Ramos (cell line): Measurements from ENCODE around the gene CNOT4.

Source experiments
- in situ Hi-C: fragments of 300-500 bp; cut with MboI; formaldehyde crosslinking; loops from one replicate; pipeline ENCODE4 v1.14.3; 2022; ENCODE audit warnings: low sequenced_read_pairs; ENCODE audit not compliant: unreplicated experiment

Gene CNOT4

GRCh38 chr7:135509839-135510591, at the start of gene CNOT4:
CNOT4 (minus strand) TSS chr7:135510102; CDS start chr7:135438331, 71,771 bp downstream.
- in situ Hi-C loops, result loop anchor here (5.0 kb wide), 1 partner anchor 47 kb away; the partner anchor contains the start of gene NUP205

- in situ Hi-C loops, result loop anchor here (5.0 kb wide), 1 partner anchor 47 kb away; the partner anchor contains the start of gene CNOT4
Observed at GRCh38 chr7:135558881-135559280, 49.0 kb upstream of the CNOT4 start.

GRCh38 chr7:135558337-135558767, 48.5 kb upstream of the CNOT4 start:
- in situ Hi-C loops, result loop anchor here (5.0 kb wide), 1 partner anchor 46 kb away; the partner anchor contains the start of gene CNOT4

DNA sequence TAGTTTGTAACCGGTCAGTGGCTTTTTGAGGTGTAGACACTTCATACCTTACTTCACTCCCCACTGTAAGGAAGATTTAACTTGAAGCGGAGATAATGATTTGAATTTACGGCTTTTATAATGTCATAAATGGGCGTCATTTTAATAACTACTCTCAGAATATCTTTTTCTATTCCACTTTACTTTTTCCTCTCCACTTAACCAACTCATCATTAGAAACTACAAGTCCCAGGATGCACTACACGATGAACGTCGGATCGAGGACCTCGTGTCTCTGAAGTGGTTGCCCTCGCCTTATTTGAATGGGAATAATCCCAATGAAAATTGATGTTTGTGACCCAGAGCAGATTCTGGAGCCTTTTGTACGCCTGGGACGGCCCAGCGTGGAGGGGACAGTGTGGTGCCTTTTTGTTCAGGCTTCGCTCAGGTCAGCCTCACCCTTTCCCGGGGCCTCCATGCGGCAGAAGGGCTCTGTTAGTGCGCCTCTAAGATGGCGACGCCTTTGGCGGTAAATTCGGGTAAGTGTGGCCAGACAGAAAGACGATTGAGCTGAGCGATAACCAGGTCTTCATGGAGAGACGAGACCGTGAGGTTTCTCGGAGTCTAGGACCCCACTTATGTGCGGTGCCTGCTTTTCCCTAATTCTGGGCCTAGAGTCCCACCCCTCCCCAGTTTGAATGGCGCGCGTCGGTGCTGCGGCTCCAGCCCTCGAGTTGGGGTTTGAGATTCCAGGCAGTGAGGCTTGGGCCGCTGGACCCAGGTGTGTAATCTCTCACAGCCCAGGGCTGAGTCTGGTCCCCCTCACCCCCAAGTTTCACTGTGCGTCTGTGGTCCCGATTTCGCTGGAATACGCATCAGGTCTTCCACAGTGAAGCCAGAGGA, 47.8 kb upstream of the CNOT4 start, which contains the start of gene NUP205:
Gene NUP205, plus strand, starts transcription at position 463 of the 882 bp plus-strand sequence. Its CDS starts 28 bp downstream, at position 491.
- in situ Hi-C loops, result loop anchor here (5.0 kb wide), 1 partner anchor 45 kb away; the partner anchor contains the start of gene CNOT4

GRCh38 chr7:135553346-135553745, 43.4 kb upstream of the CNOT4 start:
- in situ Hi-C loops, result no loop called here

DNA sequence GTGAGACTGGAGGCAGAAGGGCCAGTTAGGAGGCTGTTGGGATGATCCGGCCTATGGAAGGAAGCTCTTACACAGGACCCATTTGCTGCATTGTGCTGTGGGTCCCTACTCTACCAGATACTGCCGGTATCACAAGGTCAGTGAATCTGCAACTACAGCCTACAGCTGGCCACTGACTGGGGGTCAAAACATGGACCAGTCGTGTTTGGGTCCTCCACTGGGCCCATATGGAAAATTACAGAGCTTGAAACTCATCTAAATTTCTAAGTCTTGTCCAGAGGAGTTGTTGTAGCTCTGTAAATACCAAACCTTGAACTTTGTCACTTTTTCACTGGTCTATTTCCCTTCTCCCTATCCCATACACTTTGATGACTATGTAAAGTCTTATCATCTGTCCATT, 42.2 kb upstream of the CNOT4 start:
- in situ Hi-C loops, result no loop called here

- in situ Hi-C loops, result no loop called here
Observed at GRCh38 chr7:135550196-135550595, 40.3 kb upstream of the CNOT4 start.

- in situ Hi-C loops, result no loop called here
Observed at GRCh38 chr7:135541029-135541428, 31.1 kb upstream of the CNOT4 start.

- in situ Hi-C loops, result no loop called here
Observed at GRCh38 chr7:135539629-135540028, 29.7 kb upstream of the CNOT4 start.

DNA sequence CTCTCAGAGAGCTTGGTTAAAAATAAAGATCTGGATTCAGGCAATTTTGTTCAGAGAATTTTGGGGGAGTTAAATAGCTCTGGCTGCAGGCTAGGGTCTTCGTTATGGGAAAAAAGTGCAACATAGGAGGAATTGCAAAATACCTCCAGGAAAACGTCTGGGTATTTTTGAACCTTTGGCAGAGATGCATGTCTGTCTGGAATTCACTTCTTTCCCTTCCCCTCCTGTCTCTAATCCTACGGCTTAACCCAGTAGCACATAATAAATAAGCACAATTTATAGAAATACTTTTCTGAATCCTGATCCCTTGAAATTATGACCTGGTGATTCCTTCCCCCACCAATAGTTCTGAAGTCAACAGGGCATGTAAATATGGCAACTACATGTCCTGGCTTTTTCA, 28.5 kb upstream of the CNOT4 start:
- in situ Hi-C loops, result no loop called here

DNA sequence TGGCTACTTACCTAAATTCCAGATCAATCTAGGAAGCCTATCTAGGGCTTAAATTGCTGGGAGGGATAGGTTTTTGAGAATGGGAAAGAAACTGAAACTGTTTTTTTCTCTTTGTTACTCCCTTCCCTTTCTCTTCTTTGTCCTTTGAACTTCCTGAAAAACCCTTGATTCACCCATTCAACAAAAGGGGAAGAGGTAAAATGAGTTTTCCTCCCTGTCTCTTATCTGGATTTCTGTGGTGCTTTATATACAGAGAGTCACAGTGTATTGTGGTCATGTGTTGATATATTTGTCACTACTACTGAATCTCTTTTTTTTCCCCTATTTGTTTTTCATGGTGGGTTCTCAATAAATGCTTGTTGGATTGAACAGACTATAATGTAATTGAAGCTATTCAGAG, 28.0 kb upstream of the CNOT4 start:
- in situ Hi-C loops, result no loop called here

DNA sequence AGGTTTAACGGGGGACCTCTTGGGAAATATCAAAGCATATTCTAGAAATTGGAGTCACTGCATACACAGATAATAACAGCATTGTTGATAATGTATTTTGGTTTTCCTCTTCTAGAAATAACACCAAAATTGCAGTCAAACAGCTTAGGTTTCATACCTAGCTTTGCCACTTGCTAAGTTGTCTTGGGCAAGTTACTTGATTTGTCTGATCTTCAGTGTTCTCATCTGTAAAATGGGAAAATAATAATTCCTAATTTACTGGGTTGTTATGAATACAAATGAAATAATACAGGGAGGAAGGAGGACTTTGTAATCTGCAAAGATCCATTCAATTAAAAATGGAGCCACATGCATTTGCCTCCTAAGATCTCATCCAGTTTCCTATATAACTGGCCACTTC, 27.6 kb upstream of the CNOT4 start:
- in situ Hi-C loops, result no loop called here

- in situ Hi-C loops, result no loop called here
Observed at GRCh38 chr7:135536150-135536549, 26.2 kb upstream of the CNOT4 start.

DNA sequence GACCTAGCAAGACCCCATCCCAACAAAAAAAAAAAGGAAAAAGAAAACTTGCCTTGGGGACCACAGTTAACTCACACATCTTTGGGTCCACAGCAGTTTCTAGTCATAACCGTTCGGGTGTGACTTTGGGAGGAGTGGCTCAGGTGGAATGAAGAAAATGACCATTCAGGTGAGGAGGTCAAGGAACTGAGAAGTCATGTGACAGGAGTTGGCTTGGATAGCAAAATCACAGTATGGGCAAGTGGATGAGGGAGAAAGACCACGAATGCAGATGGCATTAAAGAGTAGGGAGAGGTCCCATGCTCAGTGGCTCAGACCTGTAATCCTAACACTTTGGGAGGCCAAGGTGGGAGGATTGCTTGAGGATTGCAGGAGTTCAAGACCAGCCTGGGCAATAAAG, 17.1 kb upstream of the CNOT4 start:
- in situ Hi-C loops, result no loop called here

DNA sequence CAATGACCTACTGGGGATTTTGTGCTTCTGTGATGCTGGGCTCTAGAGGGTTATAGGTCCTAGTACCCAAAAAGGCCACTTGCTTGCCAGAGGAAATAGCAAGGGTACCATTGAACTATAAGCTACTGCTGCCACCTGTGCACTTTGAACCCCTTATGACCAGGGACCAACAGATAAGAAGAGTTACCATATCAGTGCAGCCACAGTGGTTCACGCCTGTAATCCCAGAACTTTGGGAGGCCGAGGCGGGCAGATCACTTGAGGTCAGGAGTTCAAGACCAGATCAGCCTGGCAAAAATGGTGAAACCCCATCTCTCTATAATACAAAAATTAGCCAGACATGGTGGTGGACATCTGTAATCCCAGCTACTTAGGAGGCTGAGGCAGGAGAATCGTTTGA, 15.5 kb upstream of the CNOT4 start:
- in situ Hi-C loops, result no loop called here

- in situ Hi-C loops, result no loop called here
Observed at GRCh38 chr7:135523146-135523545, 13.2 kb upstream of the CNOT4 start.

DNA sequence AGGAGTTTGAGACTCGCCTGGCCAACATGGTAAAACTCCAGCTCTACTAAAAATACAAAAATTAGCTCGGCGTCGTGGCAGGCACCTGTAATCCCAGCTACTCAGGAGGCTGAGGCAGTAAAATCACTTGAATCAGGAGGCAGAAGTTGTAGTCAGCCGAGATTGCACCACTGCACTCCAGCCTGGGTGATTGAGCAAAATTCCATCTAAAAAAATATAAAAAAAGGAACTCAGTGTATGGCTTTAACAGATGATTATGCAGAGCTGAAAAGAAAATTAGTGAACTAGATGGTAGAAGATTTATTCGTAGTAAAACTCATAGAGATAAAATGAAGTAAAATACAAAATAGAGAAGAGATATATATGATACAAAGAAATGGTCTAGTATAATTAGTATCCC, 12.6 kb upstream of the CNOT4 start:
- in situ Hi-C loops, result no loop called here

GRCh38 chr7:135519871-135520270, 10.0 kb upstream of the CNOT4 start:
- in situ Hi-C loops, result no loop called here

DNA sequence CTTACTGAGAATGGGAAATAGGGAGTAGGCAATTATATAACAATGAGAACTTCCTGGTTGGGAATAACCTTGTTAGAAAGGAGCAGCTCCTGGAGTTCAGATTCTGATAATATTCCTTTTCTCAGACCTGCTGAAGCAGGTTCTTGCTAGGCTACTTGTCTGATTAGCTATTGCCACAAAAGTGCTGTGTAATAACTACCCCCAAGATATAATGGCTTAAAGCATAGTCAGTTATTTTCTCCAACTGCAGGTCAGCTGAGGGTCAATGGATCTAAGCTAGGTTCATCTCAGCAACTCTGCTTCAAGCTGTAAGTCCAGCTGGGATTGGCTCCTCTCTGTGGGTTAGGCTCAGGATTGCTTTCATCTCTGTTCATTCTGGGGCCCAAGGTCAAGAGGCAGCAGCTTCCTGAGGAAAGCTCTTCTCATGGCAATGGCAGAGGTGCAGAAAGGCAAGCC, 9.4 kb upstream of the CNOT4 start:
- in situ Hi-C loops, result no loop called here

DNA sequence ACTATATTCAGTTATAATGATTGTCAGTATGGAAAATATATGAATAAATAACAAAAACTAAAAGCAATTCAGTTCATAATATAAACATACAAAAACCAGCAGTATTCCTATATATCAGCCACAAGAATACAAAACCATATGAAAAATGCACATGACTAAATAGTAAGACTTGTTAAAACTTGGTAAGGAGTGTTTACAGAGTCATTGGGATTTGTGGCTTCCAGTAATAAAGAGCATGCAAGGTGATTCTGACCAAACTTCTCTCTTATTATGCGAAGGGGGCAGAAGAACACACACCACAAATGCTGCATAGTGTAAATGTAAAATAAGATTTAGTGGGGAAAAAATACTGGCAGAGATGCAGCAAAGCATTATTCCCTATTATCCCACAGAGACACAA, 8.8 kb upstream of the CNOT4 start:
- in situ Hi-C loops, result no loop called here

GRCh38 chr7:135517060-135517459, 7.2 kb upstream of the CNOT4 start:
- in situ Hi-C loops, result no loop called here
